ENCODE measurements around the gene XPO4.
"Not testable (repeated sequence)": the region's sequence is repeated elsewhere in the genome, so short reads cannot be mapped to it uniquely, and the experiment has no call there.

Gene XPO4

DNA sequence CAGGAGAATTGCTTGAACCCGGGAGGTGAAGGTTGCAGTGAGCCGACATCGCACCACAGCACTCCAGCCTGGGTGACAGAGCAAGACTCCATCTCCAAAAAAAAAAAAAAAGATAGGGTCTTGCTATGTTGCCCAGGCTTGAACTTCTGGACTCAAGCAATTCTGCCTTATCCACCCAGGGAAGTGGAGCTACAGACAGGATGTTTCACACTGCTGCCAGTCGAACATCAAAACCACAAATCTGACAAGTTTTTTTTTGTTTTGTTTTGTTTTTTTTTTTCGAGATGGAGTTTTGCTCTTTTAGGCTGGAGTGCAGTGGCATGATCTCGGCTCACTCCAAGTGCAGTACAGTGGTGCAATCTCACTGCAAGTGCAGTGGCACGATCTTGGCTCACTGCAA lies 10.8 kb downstream of the XPO4 start:
- FAIRE-seq: no peak
- DNase-seq (ENCODE audit: insufficient read length, low spot score): no peak

DNA sequence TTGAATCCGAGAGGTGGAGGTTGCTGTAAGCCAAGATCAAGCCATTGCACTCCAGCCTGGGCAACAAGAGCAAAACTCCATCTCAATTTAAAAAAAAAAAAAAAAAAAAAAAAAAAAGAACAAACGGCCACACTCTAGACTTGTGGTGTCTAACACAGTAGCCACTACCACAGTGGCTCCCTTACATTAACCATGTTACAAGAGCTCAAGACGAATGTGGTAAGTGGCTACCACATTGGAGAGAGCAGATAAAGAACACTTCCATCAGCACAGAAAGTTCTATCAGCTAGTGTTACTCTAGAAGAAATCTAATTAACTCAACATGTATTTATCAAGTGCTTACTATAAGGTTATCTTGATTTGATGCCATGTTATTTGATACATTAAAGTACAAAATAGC lies 11.5 kb downstream of the XPO4 start:
- no peak for DNase-seq (ENCODE audit: insufficient read length, low spot score)
- FAIRE-seq: no peak

DNA sequence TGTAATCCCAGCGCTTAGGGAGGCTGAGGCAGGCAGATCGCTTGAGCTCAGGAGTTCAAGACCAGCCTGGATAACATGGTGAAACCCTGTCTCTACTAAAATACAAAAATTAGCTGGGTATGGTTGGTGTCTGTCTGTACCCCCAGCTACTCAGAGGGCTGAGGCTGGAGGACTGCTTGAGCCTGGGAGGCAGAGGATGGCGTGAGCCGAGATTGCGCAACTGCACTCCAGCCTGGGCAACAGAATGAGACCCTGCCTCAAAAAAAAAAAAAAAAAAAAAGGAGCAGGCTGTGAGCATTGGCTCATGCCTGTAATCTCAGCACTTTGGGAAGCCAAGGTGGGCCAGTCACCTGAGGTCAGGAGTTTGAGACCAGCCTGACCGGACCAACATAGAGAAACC lies 12.0 kb downstream of the XPO4 start:
- DNase-seq (ENCODE audit: insufficient read length, low spot score); FAIRE-seq: not testable (repeated sequence)

DNA sequence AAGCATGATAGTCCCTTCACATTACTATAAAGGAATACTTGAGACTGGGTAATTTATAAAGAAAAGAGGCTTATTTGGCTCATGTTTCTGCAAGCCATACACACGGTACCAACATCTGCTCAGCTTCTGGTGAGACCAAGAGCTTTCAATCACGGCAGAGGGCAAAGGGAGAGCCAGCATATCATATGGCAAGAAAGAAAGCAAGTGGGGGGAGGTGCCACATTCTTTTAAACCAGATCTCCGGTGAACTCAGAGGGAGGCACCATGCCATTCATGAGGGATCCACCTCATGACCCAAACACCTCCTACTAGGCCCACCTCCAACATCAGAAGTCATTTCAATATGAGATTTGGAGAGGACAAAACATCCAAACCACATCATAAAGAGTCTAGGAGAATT lies 20.3 kb downstream of the XPO4 start:
- FAIRE-seq: no peak
- DNase-seq (ENCODE audit: insufficient read length, low spot score): no peak

DNA sequence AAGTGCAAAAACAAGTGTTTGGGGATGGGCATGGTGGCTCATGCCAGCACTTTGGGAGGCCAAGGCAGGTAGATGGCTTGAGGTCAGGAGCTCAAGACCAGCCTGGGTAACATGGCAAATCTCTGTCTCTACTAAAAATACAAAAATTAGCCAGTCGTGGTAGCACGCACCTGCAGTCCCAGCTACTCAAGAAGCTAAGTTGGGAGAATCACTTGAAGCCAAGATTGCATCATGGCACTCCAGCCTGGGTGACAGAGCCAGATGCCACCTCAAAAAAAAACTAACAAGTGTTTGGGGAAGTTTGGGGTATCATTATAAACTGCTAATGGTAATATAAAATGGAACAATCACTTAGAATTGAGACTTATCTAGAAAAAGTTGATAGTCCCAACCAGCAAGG lies 24.6 kb downstream of the XPO4 start:
- DNase-seq (ENCODE audit: insufficient read length, low spot score) (no peak), FAIRE-seq (no peak)

DNA sequence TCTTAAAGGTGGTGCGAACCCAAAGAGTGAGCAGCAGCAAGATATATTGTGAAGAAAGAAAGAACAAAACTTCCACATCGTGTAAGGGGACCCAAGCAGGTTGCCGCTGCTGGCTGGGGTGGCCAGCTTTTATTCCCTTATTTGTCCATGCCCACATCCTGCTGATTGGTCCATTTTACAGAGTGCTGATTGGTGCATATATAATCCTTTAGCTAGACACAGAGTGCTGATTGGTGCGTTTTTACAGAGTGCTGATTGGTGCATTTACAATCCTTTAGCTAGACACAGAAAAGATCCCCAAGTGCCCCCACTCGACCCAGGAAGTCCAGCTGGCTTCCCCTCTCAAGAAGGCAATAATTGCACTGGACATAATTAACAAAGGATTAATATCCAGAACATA lies 25.7 kb downstream of the XPO4 start:
- DNase-seq (ENCODE audit: insufficient read length, low spot score); FAIRE-seq: not testable (repeated sequence)

DNA sequence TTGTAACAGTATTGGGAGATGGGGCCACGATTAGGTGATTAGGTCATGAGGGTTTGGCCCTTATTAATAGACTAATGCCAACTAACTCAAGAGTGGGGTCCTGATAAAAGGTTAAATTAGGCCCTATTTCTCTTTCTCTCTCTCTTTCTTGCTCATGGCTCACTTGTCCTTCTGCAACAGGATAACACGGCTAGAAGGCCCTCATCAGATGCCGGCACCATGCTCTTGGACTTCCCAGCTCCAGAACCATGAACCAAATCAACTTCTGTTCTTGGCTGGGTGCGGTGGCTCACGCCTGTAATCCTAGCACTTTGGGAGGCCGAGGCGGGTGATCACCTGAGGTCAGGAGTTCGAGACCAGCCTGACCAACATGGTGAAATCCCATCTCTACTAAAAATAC lies 28.1 kb downstream of the XPO4 start:
- FAIRE-seq; DNase-seq (ENCODE audit: insufficient read length, low spot score): not testable (repeated sequence)

DNA sequence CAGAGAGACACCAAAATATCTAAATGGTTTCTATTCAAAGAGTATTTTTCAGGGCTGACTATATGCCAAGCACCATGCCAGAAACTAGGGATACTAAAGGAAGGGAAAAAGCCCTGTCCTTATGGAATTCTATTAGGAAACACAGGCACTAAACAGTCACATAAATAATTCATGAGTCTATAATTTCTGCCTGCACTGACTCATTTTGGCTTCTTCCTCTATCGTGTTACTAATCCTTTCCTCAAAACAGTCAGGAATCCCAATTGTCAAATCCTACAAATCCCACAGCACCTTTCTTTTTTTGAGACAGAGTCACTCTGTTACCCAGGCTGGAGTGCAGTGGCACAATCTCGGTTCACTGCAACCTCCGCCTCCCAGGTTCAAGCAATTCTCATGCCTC lies 29.2 kb downstream of the XPO4 start:
- no peak for DNase-seq (ENCODE audit: insufficient read length, low spot score)
- FAIRE-seq: no peak

DNA sequence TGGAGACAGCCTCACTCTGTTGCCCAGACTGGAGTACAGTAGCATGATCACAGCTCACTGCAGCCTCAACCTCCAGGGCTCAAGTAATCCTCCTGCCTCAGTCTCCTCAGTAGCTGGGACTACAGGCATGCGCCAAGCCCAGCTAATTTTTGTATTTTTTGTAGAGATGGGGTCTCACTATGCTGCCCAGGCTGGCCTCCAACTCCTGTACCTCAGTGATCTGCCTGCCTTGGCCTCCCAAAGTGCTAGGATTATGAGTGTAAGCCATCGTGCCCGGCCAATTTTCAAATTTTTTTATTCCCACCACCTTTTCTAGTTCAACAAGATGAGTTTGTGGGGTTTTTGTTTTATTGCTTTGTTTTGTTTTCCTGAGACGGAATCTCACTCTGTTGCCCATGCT lies 31.7 kb downstream of the XPO4 start:
- no peak for DNase-seq (ENCODE audit: insufficient read length, low spot score)
- no peak for FAIRE-seq

DNA sequence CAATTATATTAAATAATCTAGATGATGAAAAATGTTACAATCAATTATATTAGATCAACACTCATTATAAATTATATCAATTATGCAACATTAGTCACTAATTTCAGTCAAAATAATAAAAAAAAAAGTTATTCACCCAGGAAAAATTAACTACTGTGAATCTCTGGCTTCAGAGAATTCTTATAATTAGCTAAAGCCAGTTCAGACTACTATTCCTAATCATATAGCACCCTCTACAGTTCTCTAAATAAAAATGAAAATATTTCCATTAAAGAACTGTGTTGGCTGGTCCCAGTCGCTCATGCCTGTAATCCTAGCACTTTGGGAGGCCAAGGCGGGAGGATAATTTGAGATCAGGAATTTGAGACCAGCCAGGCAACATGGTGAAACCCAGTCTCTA lies 33.0 kb downstream of the XPO4 start:
- DNase-seq (ENCODE audit: insufficient read length, low spot score): no peak

DNA sequence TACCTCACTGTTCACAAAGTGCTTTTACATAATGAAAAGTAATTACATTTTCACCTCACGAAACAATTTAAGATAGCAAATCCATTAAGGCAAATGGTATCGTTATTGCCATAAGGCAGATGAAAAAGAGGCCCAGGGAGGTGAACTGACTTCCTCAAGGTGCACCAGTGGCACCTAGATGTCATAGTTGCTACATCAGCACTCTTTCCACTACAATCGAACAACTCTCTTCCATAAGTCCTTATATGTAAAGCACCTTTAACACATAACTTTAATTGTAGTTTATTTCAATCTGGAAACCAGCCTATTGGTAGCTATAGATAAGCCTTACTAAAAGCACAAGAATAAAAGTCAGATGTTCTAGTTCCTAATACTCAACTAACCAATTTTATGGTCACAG lies 35.1 kb downstream of the XPO4 start:
- no peak for DNase-seq (ENCODE audit: insufficient read length, low spot score)

More for the DNA sequence above, 33.0 kb downstream of the XPO4 start:
- FAIRE-seq: no peak

DNA sequence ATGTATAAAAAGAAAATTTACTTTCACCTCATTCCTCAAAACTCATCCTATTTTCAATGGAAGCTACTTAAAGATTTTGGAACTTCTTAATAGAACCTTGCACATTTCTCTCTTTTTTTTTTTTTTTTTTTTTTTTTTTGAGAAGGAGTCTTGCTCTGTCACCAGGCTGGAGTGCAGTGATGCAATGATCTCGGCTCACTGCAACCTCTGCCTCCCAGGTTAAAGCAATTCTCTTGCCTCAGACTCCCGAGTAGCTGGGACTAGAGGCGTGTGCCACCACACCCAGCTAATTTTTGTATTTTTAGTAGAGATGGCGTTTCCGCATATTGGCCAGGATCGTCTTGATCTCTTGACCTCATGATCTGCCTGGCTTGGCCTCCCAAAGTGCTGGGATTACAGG lies 40.9 kb downstream of the XPO4 start:
- not testable (repeated sequence) for DNase-seq (ENCODE audit: insufficient read length, low spot score); FAIRE-seq

More for the DNA sequence above, 35.1 kb downstream of the XPO4 start:
- FAIRE-seq: peak; percentile 64

DNA sequence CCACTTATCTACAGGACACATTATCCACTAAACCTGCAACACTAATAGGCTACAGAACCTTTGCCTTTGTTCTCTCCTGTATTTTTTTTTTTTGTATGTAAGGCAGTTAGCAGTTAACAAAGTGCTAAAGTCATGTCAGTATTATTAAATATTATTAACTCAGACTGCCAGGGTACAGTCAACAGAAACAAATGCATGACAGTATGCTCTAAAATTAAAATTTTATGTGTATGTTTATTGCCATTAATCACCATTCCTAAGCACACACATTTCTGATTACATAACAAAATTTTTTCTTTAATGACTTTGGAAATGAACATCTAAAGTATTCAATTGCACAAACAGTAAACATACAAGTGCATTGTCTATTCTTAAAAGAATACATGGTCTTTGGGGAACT lies 41.7 kb downstream of the XPO4 start:
- DNase-seq (ENCODE audit: insufficient read length, low spot score): no peak
- no peak for FAIRE-seq

DNA sequence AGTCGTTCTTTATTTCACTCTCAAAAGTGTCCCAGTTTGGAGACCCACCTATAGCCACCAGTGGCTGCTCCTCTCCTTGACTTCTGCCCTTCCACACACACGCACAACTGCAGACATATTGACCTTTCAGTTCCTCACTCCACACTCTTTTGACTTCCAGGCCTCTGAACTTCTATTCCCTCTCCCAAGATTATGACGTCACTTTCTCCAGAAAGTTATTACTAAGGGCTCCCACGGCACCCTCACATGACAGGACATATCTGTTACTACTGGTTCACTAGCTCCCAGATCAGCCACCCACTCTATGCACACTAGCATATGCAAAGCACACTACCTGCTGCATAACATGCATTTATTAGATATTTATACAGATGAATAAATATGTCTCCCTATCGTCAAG lies 45.9 kb downstream of the XPO4 start:
- DNase-seq (ENCODE audit: insufficient read length, low spot score): no peak
- no peak for FAIRE-seq

DNA sequence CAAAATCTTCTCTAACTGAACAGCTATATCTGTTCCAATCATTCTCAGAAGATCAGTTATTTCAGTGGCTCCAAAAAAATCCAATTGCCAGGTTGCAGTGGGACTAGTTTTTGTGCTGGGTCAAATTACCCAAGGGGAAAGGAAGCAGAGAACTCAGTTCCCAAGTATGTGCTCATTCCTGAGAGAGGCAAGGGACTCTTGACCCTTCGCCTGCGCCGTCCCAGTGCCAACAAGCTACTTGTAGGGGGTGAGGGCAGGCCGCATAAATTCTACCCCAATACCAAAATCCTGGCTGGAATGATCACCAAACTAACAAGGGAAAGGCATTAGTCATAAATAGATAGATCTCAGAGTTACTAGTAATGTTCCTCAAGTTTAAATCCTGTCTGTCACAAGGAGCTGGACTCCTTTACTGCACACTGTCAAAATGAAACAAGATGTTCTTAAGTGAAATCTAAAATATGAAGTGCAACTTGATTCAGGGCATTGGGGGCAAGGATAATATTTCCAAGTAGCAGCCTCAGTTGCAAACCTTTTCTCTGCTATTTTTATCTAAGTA lies 50.6 kb downstream of the XPO4 start:
- DNase-seq (ENCODE audit: insufficient read length, low spot score) (no peak), FAIRE-seq (no peak)

DNA sequence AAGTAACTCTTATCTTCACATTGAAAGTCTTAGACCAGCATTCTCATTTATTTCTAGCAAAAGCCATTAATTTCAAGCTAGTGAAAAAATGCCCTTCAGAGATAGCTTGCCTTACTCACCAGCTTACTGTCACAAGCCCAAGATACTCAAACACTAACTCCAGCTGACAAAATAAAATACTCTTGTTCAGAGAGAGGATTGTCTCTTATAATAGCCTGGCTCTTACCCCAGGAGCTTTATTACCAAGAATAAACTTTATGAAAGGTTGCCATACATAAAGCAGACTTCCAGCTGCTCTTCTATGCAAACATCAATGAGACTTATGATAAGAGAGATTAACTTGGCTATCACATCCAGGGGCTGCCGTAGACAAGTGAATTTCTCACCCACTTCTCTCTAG lies 53.6 kb downstream of the XPO4 start:
- no peak for DNase-seq (ENCODE audit: insufficient read length, low spot score)
- no peak for FAIRE-seq

DNA sequence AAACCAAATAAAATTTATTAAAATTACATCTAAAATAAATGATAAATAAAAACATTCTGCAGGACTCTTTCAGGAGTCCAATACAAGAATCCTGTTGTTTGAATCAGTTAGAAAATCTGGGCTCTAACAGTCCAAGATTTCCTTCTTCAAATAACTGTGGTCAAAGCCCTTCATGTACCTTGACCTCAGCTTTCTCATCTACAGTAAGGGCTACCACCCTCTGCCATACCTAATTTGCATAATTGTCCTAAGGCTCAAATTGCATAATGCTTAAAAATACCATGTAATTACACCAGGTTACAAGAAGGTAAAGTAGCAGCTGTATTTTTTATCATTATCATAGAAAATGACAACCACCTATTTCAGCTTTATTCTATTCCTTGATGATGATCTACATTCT lies 54.3 kb downstream of the XPO4 start:
- FAIRE-seq (no peak), DNase-seq (ENCODE audit: insufficient read length, low spot score) (no peak)

DNA sequence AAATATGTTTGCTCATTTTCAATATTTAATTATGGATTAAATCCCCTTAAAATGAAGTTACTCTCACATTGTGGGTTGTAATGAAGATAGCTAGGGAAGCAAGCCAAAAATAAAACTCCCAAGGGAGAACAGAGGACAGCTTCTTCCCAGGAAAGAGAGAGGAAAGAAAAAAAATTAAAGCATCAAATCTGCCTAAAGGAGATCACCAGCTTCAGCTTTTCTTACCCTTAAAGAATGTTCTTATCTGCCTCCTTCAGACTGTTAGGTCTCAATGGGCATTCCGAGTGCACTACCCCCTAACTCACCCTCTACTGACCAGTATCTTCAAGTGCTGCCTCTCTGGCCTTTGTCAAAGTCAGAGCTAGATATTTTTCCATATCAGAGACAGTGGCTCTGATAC lies 55.2 kb downstream of the XPO4 start:
- FAIRE-seq: no peak
- no peak for DNase-seq (ENCODE audit: insufficient read length, low spot score)

DNA sequence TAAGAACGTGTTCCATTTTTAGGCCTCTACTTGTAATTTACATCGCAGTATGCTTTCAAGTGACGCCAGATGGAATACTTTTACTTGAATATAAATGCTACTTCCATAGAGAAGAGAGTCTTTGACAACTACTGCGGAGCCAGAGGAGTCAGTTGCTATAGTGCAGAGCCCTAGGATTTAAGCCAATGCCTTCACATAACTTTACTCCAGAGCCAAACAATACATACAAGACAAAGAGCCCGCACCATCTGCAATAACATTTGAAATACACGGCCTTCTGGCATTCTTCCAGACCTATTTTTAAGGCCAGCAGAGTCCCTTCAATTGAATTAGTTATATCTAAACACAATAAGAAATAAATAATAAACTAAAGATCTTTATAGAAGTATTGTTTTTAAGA lies 59.4 kb downstream of the XPO4 start:
- FAIRE-seq (no peak), DNase-seq (ENCODE audit: insufficient read length, low spot score) (no peak)

DNA sequence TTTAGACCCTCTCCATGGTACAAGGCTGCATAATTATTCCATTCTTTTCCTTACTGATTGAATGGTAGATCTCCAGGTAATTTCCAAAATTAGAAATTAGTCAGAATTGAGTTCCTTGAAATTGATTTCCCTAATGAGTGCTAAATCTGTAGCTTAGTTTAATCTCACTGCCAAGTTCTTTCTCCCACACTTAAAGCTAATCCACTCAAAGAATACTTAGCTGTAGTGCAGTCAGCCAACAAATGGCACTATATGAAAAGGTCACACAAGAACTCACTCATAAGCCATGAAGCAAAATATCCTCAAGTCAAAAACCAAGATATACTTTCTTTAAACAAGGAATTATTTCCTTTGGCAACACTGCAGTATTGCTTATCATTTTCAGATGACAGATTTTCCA lies 62.0 kb downstream of the XPO4 start:
- no peak for FAIRE-seq

DNA sequence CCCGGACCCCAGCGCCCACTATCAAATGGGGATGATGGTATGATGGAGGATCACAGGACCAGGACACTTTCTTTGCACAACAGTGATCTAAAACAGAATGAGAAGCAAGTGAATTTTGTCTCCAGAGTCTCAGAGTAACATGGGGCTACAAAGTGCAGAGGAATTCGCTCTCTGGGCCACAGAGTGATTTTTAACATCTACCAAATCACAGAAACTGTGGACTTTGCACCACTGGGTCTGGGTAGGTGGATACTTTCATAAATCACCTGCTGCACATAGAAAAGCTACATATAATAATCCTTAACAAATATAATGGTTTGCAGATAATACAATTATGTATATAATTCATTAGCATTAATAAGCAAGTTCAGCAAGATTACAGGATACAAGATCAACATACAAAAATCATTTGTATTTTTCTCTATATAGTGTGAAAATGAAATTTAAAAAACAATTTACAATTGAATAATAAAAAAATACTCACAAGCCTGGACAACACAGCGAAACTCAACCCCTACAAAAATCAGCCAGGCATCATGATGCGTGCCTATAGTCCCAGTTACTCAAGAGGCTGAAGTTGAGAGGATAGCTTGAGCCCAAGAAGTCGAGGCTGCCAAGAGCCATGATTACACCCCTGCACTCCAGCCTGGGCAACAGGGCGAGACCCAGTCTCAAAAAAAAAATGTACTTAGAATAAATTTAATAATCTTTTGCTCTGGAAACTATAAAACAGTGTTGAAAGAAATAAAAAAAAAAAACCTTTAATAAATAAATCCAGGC lies 68.5 kb downstream of the XPO4 start:
- FAIRE-seq: no peak
- no peak for DNase-seq (ENCODE audit: insufficient read length, low spot score)

More for the DNA sequence above, 62.0 kb downstream of the XPO4 start:
- DNase-seq (ENCODE audit: insufficient read length, low spot score): no peak

DNA sequence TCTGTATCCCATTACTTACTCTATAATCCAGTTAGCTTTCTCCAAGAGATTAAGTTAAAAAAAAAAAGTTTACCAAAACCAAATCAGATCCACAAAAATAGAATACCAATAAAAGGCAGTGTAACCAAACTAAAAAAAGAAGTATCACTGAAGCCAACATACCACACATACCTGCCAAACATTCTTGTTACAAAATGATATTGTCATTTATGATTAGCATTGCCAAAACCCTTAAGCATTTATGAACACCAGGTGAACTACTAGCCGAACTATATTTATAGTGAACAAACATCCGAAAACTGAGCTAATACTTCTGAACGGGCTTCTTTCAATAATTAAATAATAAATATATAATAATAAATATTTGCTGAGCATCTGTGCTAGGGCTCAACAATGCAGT lies 69.7 kb downstream of the XPO4 start:
- DNase-seq (ENCODE audit: insufficient read length, low spot score) (no peak), FAIRE-seq (no peak)

DNA sequence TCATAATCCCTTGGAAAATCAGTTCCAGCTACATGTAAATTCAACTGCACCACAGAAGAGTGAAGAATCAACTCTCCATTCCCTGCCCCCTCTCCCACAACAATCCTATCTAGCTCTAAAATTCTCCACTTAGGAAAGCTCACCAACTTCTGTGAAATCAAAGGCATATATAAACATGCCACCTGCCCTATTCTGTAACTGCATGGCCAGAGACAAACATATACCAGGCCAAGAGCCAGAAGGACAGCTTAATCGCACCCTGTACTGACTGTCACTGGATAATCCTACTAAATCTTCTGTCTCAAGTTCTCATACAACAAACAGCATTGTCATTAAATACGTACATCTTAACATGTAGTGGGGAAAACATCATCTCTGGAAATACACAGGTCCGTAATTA lies 70.6 kb downstream of the XPO4 start:
- no peak for FAIRE-seq
- no peak for DNase-seq (ENCODE audit: insufficient read length, low spot score)

All from GM19239 (cell line).